Tibial nerve (tissue), 4 donors: ENCODE measurements around the gene MYO3B. TPM values are rescaled to one million over a fixed set of nuclear protein-coding genes. Genes with fewer than 3 reads are reported as not detected.

ENCODE experiments used
- DNase-seq, 2 donors: peaks; one replicate each; pipeline ENCODE4 v3.0.0-alpha.2; 2019; ENCODE audit warnings: low spot score in 2 of 2
- H3K27ac ChIP-seq, 4 donors: fragments of 200-600 bp; sonication (generic) in 3 of 4; one replicate each; pipeline ENCODE4 v1.5.1; 2017 to 2019; ENCODE audit warnings: mild to moderate bottlenecking in 1 of 4
- H3K27me3 ChIP-seq, 2 donors: fragments of 200-600 bp; sonication (generic) in 1 of 2; one replicate each; pipeline versions ENCODE4 v1.5.1 to v1.6.0; 2017 to 2019
- H3K36me3 ChIP-seq, 3 donors: fragments of 200-600 bp; sonication (generic); one replicate each; pipeline ENCODE4 v1.5.1; 2018 to 2019
- H3K4me1 ChIP-seq, 4 donors: fragments of 200-600 bp; sonication (generic) in 3 of 4; one replicate each; pipeline ENCODE4 v1.5.1; 2017 to 2019
- H3K4me3 ChIP-seq, 4 donors: fragments of 200-600 bp; sonication (generic) in 3 of 4; one replicate each; pipeline ENCODE4 v1.5.1; 2017 to 2019; ENCODE audit warnings: mild to moderate bottlenecking in 1 of 4, moderate library complexity in 1 of 4
- H3K9me3 ChIP-seq, 4 donors: fragments of 200-600 bp; sonication (generic) in 3 of 4; one replicate each; pipeline ENCODE4 v1.5.1; 2017 to 2019
- CTCF ChIP-seq, 5 experiments: fragments of 200-600 bp in 3 of 5; fragments of 450-650 bp in 2 of 5; sonication (generic) in 3 of 5; IDR thresholded peaks; one replicate each; pipeline ENCODE4 v1.5.1; 2016 to 2019; ENCODE audit warnings: antibody characterized with exemption in 5 of 5, mild to moderate bottlenecking in 3 of 5, moderate library complexity in 2 of 5
- EP300 ChIP-seq, 2 donors: sonication (generic); formaldehyde crosslinking; IDR thresholded peaks; one replicate each; pipeline ENCODE4 v1.6.1; 2017; ENCODE audit warnings: antibody characterized with exemption in 2 of 2, mild to moderate bottlenecking in 1 of 2
- POLR2A ChIP-seq, 2 donors: fragments of 450-650 bp; IDR thresholded peaks; one replicate each; pipeline ENCODE4 v1.6.1; 2017; ENCODE audit warnings: antibody characterized with exemption in 2 of 2, mild to moderate bottlenecking in 2 of 2, moderate library complexity in 2 of 2
- WGBS, 2 donors: methylation state at CpG; one replicate each; pipeline ENCODE4 v1.1.5; 2018; 5-methylcytosine and 5-hydroxymethylcytosine counted together
- total RNA-seq, 4 donors: library from RNA; depleted of rRNA; stranded (reverse); fragments of >200 nt; gene quantifications; one replicate each; pipeline ENCODE4 v1.1.0, GENCODE V29; 2016

The MYO3B gene
- total RNA-seq, 4 donors from 2014 or later, result 0.22 to 0.63 (median 0.39) TPM; not detected in 1

- Histone ChIP-seq H3K4me3 (no peak overlapping the region), H3K27ac (no peak overlapping the region), H3K36me3 (no peaks in the 10 kb centered on the region), H3K27me3 (no peaks in the 10 kb centered on the region), H3K9me3 (no peaks in the 10 kb centered on the region), H3K4me1 (peaks cover 0 to 22% (median 4%) of the 10 kb centered on the region in 4 donors)
- DNase-seq, result no peak
- TF ChIP-seq POLR2A (IDR thresholded peaks at IDR 0.05), result no peak
- no peak for TF ChIP-seq CTCF (IDR thresholded peaks at IDR 0.05)
- no peak for TF ChIP-seq EP300 (IDR thresholded peaks at IDR 0.05)
- WGBS, 2 donors, result 52 to 58% methylated on average over 4 of the region's 4 CpGs
Measured at GRCh38 chr2:170523506-170523905, 345.6 kb downstream of the MYO3B start.

- 26 to 43% methylated on average over 2 of the region's 2 CpGs for WGBS, 2 donors
- TF ChIP-seq EP300 (IDR thresholded peaks at IDR 0.05) (no peak), CTCF (IDR thresholded peaks at IDR 0.05) (no peak), POLR2A (IDR thresholded peaks at IDR 0.05) (no peak)
- H3K36me3 ChIP-seq, result no peaks in the 10 kb centered on the region
- H3K27ac ChIP-seq, result peak overlapping the region; percentile 28 to 84 (median 50)
- no peaks in the 10 kb centered on the region for H3K9me3 ChIP-seq
- no peak overlapping the region for H3K4me3 ChIP-seq
- H3K27me3 ChIP-seq, result no peaks in the 10 kb centered on the region
- DNase-seq, result no peak
- H3K4me1 ChIP-seq, result peaks cover 0 to 28% (median 5%) of the 10 kb centered on the region in 4 donors
Measured at GRCh38 chr2:170524828-170525565, 347.1 kb downstream of the MYO3B start.

- TF ChIP-seq POLR2A (IDR thresholded peaks at IDR 0.05), result no peak
- TF ChIP-seq EP300 (IDR thresholded peaks at IDR 0.05), result peak in 1 of 2 donors; percentile 88
- TF ChIP-seq CTCF (IDR thresholded peaks at IDR 0.05), result no peak
- peaks cover 0 to 33% (median 5%) of the 10 kb centered on the region in 4 donors for H3K4me1 ChIP-seq
- peak; percentile 83 to 91 for DNase-seq
- 13 to 30% methylated on average over 5 of the region's 5 CpGs for WGBS, 2 donors
- H3K9me3 ChIP-seq, result no peaks in the 10 kb centered on the region
- H3K27me3 ChIP-seq, result no peaks in the 10 kb centered on the region
- no peak overlapping the region for H3K4me3 ChIP-seq
- no peaks in the 10 kb centered on the region for H3K36me3 ChIP-seq
- H3K27ac ChIP-seq, result peak overlapping the region in 3 of 4 donors; percentile 28 to 84 (median 73)
Measured at GRCh38 chr2:170525566-170525900, 347.6 kb downstream of the MYO3B start.

- no peaks in the 10 kb centered on the region for H3K27me3 ChIP-seq
- H3K4me1 ChIP-seq, result peaks cover 0 to 29% (median 5%) of the 10 kb centered on the region in 4 donors
- H3K36me3 ChIP-seq, result no peaks in the 10 kb centered on the region
- 18 to 28% methylated on average over 7 of the region's 7 CpGs for WGBS, 2 donors
- peak overlapping the region in 3 of 4 donors; percentile 55 to 82 (median 65) for H3K27ac ChIP-seq
- DNase-seq, result peak; percentile 81 to 91
- no peaks in the 10 kb centered on the region for H3K9me3 ChIP-seq
- peak overlapping the region in 1 of 4 donors; percentile 1 for H3K4me3 ChIP-seq
- TF ChIP-seq EP300 (IDR thresholded peaks at IDR 0.05), result peak; percentile 41 to 79
- TF ChIP-seq CTCF (IDR thresholded peaks at IDR 0.05), result no peak
- peak in 1 of 2 donors; percentile 15 for TF ChIP-seq POLR2A (IDR thresholded peaks at IDR 0.05)
Measured at GRCh38 chr2:170530284-170530745, 352.4 kb downstream of the MYO3B start.

- peak overlapping the region in 3 of 4 donors; percentile 55 to 82 (median 65) for H3K27ac ChIP-seq
- peaks cover 0 to 22% (median 5%) of the 10 kb centered on the region in 4 donors for H3K4me1 ChIP-seq
- no peak overlapping the region for H3K4me3 ChIP-seq
- no peaks in the 10 kb centered on the region for H3K36me3 ChIP-seq
- TF ChIP-seq POLR2A (IDR thresholded peaks at IDR 0.05) (no peak), EP300 (IDR thresholded peaks at IDR 0.05) (no peak), CTCF (IDR thresholded peaks at IDR 0.05) (no peak)
- no peaks in the 10 kb centered on the region for H3K9me3 ChIP-seq
- DNase-seq, result no peak
- 67 to 80% methylated on average over 2 of the region's 2 CpGs for WGBS, 2 donors
- no peaks in the 10 kb centered on the region for H3K27me3 ChIP-seq
Measured at GRCh38 chr2:170530803-170531564, 353.0 kb downstream of the MYO3B start.
